Measurements from ENCODE around the gene DKC1. TPM values are rescaled to one million over a fixed set of nuclear protein-coding genes. Genes with fewer than 3 reads are reported as not detected.
A peak's percentile ranks its signal among the peaks of the same experiment; 100 is the strongest.

DKC1 gene
- total RNA-seq, 1 donor from 2014 or later, result 26.1 TPM

DNA sequence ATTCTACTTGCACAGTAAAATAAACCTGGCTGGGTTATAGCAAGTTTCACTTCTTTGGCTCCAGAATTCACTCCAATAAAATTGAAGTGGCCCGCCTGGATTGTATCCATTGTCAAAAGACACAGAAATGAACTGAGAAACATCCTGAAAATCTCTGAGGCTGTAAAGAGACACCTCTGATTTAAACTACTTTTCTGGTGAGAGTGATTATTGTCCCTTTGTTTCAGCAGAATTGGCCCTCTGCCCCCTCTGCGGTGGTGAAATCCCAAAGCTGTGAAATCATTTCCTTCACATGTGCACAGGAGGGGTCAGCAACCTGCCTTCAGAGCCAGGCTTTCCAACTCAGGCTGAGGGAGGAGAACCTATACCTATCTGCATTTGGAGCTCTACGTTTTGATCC is 34.8 kb upstream of the DKC1 start:
- intact Hi-C loops (cut with DNase I), result no loop called here
- ATAC-seq, result peak in 1 of 2 donors; percentile 47
- no peaks in the 10 kb centered on the region for H3K27me3 ChIP-seq (ENCODE audit: low read depth)
- no peaks in the 10 kb centered on the region for H3K36me3 ChIP-seq
- TF ChIP-seq, protein P1, sequence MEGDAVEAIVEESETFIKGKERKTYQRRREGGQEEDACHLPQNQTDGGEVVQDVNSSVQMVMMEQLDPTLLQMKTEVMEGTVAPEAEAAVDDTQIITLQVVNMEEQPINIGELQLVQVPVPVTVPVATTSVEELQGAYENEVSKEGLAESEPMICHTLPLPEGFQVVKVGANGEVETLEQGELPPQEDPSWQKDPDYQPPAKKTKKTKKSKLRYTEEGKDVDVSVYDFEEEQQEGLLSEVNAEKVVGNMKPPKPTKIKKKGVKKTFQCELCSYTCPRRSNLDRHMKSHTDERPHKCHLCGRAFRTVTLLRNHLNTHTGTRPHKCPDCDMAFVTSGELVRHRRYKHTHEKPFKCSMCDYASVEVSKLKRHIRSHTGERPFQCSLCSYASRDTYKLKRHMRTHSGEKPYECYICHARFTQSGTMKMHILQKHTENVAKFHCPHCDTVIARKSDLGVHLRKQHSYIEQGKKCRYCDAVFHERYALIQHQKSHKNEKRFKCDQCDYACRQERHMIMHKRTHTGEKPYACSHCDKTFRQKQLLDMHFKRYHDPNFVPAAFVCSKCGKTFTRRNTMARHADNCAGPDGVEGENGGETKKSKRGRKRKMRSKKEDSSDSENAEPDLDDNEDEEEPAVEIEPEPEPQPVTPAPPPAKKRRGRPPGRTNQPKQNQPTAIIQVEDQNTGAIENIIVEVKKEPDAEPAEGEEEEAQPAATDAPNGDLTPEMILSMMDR (IDR thresholded peaks at IDR 0.05), result no peak
- no peak overlapping the region for H3K4me3 ChIP-seq
- DNase-seq, result peak; percentile 51
- peak overlapping the region; percentile 83 for H3K27ac ChIP-seq
- no peaks in the 10 kb centered on the region for H3K9me3 ChIP-seq
- H3K4me1 ChIP-seq, result peaks cover 86% of the 10 kb centered on the region

DNA sequence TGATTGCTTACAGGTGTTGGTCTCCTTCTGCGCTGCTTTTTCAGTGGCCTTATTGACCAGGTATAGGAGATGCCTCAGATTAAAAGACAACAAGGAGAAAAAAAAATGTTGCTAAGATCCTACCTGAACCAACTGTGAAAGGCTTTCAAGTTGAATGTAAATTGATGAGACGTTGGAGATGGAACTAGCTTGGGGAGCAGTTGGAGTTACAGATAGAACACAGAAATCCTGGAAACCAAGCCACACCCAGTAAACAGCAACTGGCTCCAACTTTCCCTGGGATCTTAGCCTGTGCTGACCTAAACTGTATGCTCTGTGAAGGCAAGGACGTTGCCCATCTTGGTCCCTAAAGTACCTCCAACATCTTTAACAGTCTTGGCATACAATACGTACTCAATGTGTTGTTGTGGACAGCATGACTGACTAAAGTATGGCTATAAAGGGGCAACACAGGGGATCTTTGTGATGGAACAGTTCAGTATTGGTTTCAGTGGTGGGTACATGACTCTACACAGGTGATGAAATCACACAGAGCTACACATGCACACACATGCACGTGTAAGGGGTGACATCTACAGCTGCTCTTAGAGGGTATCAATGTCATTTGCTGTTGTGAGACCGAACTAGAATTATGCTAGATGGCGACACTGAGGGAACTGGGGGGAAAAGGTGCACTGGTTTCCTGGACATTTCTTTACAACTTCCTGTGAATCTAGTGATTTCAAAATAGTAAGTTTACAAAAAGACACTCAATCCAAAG is 34.1 kb upstream of the DKC1 start:
- Histone ChIP-seq H3K27me3 (ENCODE audit: low read depth) (no peaks in the 10 kb centered on the region), H3K9me3 (no peaks in the 10 kb centered on the region), H3K4me3 (no peak overlapping the region), H3K27ac (peak overlapping the region; percentile 83), H3K36me3 (no peaks in the 10 kb centered on the region), H3K4me1 (peaks cover 93% of the 10 kb centered on the region)
- TF ChIP-seq, protein P1 (IDR thresholded peaks at IDR 0.05), result no peak
- intact Hi-C loops (cut with DNase I), result no loop called here
- no peak for ATAC-seq
- DNase-seq, result no peak

DNA sequence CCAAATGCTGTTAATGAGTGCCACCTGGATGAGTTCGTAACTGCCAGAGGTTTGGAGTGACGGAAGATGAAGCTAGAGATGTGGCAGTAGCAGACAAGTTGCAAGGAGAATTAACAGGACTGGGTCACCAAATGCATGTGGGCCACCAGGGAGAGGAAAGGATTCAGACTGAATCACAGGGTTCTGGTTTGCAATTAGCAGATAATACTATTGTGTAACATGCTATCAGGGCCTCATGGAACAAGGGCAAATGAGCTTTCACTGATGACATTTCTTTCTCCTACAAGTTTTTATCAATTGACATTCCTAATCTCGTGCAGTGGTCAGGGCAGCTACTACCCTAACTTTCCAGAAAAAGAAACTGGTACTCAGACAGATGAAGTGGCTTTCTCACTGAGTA is 33.2 kb upstream of the DKC1 start:
- Histone ChIP-seq H3K9me3 (no peaks in the 10 kb centered on the region), H3K27me3 (ENCODE audit: low read depth) (no peaks in the 10 kb centered on the region), H3K36me3 (no peaks in the 10 kb centered on the region), H3K4me3 (no peak overlapping the region), H3K27ac (peak overlapping the region; percentile 83), H3K4me1 (peaks cover 95% of the 10 kb centered on the region)
- DNase-seq (no peak), ATAC-seq (no peak)
- TF ChIP-seq, protein P1 (IDR thresholded peaks at IDR 0.05), result no peak
- intact Hi-C loops (cut with DNase I), result no loop called here

DNA sequence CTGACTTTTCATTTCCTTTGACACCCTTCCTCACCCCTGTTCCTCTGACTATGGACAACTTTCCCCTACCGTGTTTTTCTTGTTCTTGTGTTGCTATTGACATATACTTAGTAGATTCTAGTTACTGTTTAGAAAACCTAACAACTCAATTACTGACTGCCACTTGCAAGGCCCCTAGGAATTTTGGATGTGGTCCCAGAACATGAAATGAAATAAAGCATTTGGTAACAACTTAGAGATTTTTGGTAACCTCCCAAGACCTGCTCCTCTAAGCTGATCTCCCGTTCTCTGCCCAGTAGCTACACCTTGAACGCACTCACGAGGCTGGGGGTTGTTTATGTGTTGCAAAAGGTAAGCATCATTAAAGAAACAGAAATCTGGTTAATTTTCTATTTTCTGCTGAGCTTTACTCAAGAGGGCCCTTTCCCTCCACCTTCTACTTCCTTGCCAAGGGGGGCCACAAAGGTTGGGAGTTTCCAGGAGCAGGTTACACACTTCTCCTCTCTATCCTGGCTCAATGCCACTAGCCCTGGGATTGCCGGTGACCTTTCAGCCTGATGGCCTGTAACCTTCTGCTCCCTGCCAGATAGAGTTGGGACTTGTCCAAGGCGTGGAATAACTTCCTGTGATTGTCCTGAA is 32.3 kb upstream of the DKC1 start:
- Histone ChIP-seq H3K4me1 (peaks cover 96% of the 10 kb centered on the region), H3K27me3 (ENCODE audit: low read depth) (no peaks in the 10 kb centered on the region), H3K9me3 (no peaks in the 10 kb centered on the region), H3K36me3 (no peaks in the 10 kb centered on the region), H3K4me3 (no peak overlapping the region), H3K27ac (peak overlapping the region; percentile 83)
- intact Hi-C loops (cut with DNase I), result no loop called here
- TF ChIP-seq, protein P1 (IDR thresholded peaks at IDR 0.05), result no peak
- peak; percentile 78 to 80 for ATAC-seq
- DNase-seq, result peak; percentile 47

DNA sequence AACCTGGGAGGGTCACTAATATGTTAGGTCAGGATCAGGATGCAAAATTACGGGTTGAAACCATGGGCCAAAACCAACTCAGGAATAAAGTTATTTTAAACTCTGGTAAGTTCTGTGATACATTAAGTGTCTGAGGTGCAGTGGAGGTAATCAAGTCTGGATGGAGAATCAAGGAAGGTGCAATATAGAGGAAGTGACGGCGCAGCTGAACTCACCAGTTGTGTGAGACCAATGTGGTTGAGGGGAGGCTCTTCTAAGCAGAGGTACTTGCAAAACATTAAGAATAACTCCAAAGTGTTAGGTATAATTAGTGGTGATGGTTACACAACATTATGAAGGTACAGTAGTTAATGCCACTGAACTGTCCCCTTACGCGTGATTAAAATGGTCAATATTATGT is 31.5 kb upstream of the DKC1 start:
- Histone ChIP-seq H3K9me3 (no peaks in the 10 kb centered on the region), H3K4me3 (no peak overlapping the region), H3K4me1 (peaks cover 98% of the 10 kb centered on the region), H3K36me3 (no peaks in the 10 kb centered on the region), H3K27ac (peak overlapping the region; percentile 83), H3K27me3 (ENCODE audit: low read depth) (no peaks in the 10 kb centered on the region)
- intact Hi-C loops (cut with DNase I), result no loop called here
- TF ChIP-seq, protein P1 (IDR thresholded peaks at IDR 0.05), result no peak
- ATAC-seq (no peak), DNase-seq (no peak)

All from lower lobe of right lung (tissue), 2 donors.